ENCODE measurements around the gene SPATA16. TPM values are rescaled to one million over a fixed set of nuclear protein-coding genes. Genes with fewer than 3 reads are reported as not detected.

Gene SPATA16
- total and polyA plus RNA-seq, 2 of the 13 experiments (the other 11 are each of a cell fraction or from before 2014, with no cell fraction given), result not detected

DNA sequence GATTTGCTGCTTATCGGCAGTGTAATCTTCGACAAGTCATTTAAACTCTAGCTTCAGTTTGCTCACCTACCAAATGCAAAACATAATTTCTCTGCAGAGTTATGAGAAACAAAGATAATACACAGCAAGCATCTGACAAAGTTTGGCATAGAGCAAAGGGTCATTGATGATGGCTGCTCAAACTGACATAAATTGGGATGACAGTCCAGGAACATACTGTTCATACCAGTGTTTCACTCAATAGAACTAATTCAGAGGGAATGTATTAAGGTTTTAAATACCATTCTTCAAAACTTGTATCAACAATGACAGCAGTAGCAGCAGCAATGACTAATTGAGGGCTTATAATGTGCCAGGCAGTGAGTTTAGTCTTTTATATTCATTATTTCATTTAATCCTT, 137.6 kb downstream of the SPATA16 start:
- H2AFZ ChIP-seq (ENCODE audit: low read length), result no peak overlapping the region
- WGBS (ENCODE audit: low lambda C conversion rate), result 73% methylated on average over 2 of the region's 2 CpGs
- H3K4me2 ChIP-seq (ENCODE audit: low read depth, low read length), result no peak overlapping the region
- no peak overlapping the region for H3K4me3 ChIP-seq (replicated peaks in 1 of 3; ENCODE audit: insufficient read depth in 1 of 3, low read depth in 2 of 3, low read length in 3 of 3)
- BruUV-seq (replicated peaks), result no TSS peak
- DNase-seq (ENCODE audit: low spot score) (no peak), ATAC-seq (no peak), FAIRE-seq (no peak)
- in situ Hi-C loops (cut with HindIII; ENCODE audit: extremely low pct_ligation_motif_present, low pct_unique_long_range_greater_than_20kb), result no loop called here
- H3K9ac ChIP-seq (ENCODE audit: insufficient read depth, low read depth, low read length), result no peak overlapping the region
- H4K20me1 ChIP-seq (ENCODE audit: insufficient read depth, low read length), result no peaks in the 10 kb centered on the region
- no peaks in the 10 kb centered on the region for H3K79me2 ChIP-seq (ENCODE audit: insufficient read depth, low read length)
- H3K36me3 ChIP-seq (replicated peaks in 1 of 2; ENCODE audit: control insufficient read depth in 1 of 2, insufficient read depth in 2 of 2, low read length in 2 of 2), result no peaks in the 10 kb centered on the region
- no peak overlapping the region for H3K27ac ChIP-seq (ENCODE audit: extremely low read length, insufficient read depth, low read length)
- intact Hi-C loops (cut with micrococcal nuclease; ENCODE audit: unreplicated experiment), result no loop called here
- ChIA-PET POLR2A (no interaction called here), CTCF (ENCODE audit: low intra/inter-chr PET ratio, low total read pairs) (no interaction called here)
- H3K4me1 ChIP-seq (ENCODE audit: insufficient read depth, low read length), result no peaks in the 10 kb centered on the region
- no peaks in the 10 kb centered on the region for H3K27me3 ChIP-seq (ENCODE audit: control insufficient read depth in 1 of 2, insufficient read depth in 2 of 2, low read length in 2 of 2)
- TF ChIP-seq ISX (CRISPR knock-in tag; conservative IDR thresholded peaks at IDR 0.05) (no peak), RORA (CRISPR knock-in tag; IDR thresholded peaks at IDR 0.05) (no peak), HDAC1 (CRISPR knock-in tag; IDR thresholded peaks at IDR 0.05) (no peak), SYNCRIP (IDR thresholded peaks at IDR 0.05; ENCODE audit: insufficient read depth, low read depth, low read length) (no peak)
- no peaks in the 10 kb centered on the region for H3K9me3 ChIP-seq (ENCODE audit: low read length)

DNA sequence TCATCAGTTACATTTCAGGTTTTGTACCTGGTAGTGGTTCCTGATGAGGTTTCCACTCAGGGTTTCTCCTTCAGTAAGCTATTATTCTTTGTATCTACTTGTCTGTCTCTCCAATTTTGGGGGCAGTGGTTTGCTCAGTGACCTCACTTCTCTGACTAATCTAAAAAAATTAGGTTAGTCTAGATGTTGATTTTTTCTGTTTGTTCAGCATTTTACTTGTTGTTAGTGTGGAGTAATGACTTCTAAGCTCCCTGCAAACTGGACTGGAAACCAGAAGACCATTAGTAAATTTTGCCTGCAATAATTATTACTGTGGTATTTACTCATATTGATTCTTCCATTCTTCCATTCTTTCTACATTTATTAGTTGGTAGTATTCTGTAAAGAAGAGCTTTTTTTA, 139.4 kb downstream of the SPATA16 start:
- in situ Hi-C loops (cut with HindIII; ENCODE audit: extremely low pct_ligation_motif_present, low pct_unique_long_range_greater_than_20kb) (no loop called here), intact Hi-C loops (cut with micrococcal nuclease; ENCODE audit: unreplicated experiment) (no loop called here)
- DNase-seq (ENCODE audit: low spot score), result no peak
- Histone ChIP-seq H3K4me3 (replicated peaks in 1 of 3; ENCODE audit: insufficient read depth in 1 of 3, low read depth in 2 of 3, low read length in 3 of 3) (no peak overlapping the region), H2AFZ (ENCODE audit: low read length) (no peak overlapping the region), H3K36me3 (replicated peaks in 1 of 2; ENCODE audit: control insufficient read depth in 1 of 2, insufficient read depth in 2 of 2, low read length in 2 of 2) (no peaks in the 10 kb centered on the region), H3K9me3 (ENCODE audit: low read length) (no peaks in the 10 kb centered on the region), H3K79me2 (ENCODE audit: insufficient read depth, low read length) (no peaks in the 10 kb centered on the region), H4K20me1 (ENCODE audit: insufficient read depth, low read length) (no peaks in the 10 kb centered on the region), H3K4me2 (ENCODE audit: low read depth, low read length) (no peak overlapping the region), H3K9ac (ENCODE audit: insufficient read depth, low read depth, low read length) (no peak overlapping the region), H3K27ac (ENCODE audit: extremely low read length, insufficient read depth, low read length) (no peak overlapping the region), H3K27me3 (ENCODE audit: control insufficient read depth in 1 of 2, insufficient read depth in 2 of 2, low read length in 2 of 2) (no peaks in the 10 kb centered on the region), H3K4me1 (ENCODE audit: insufficient read depth, low read length) (no peaks in the 10 kb centered on the region)
- CTCF ChIA-PET (ENCODE audit: low intra/inter-chr PET ratio, low total read pairs), result no interaction called here
- no peak for FAIRE-seq
- ATAC-seq, result no peak
- POLR2A ChIA-PET, result no interaction called here
- BruUV-seq (replicated peaks), result no TSS peak
- TF ChIP-seq ZNF766 (CRISPR knock-in tag; IDR thresholded peaks at IDR 0.05; ENCODE audit: borderline replicate concordance) (no peak), ONECUT2 (CRISPR knock-in tag; IDR thresholded peaks at IDR 0.05) (no peak), MXI1 (IDR thresholded peaks at IDR 0.05; ENCODE audit: borderline replicate concordance, low read depth, low read length) (no peak), MTF1 (CRISPR knock-in tag; IDR thresholded peaks at IDR 0.05) (no peak), GATAD1 (CRISPR knock-in tag; IDR thresholded peaks at IDR 0.05) (no peak), ARID2 (CRISPR knock-in tag; IDR thresholded peaks at IDR 0.05; ENCODE audit: borderline replicate concordance) (no peak), MAFF (IDR thresholded peaks at IDR 0.05; ENCODE audit: low read depth, low read length) (0 out of 2 replicates have a peak, but pooled peaks have one; percentile 31), RAD21 (CRISPR knock-in tag; IDR thresholded peaks at IDR 0.05) (no peak), BORCS8-MEF2B (CRISPR knock-in tag; IDR thresholded peaks at IDR 0.05) (no peak), ZFP1 (CRISPR knock-in tag; IDR thresholded peaks at IDR 0.05) (no peak), AKAP8 (CRISPR knock-in tag; IDR thresholded peaks at IDR 0.05) (no peak), RNF2 (conservative IDR thresholded peaks at IDR 0.05; ENCODE audit: low read depth) (no peak)
- TF ChIP-seq, protein P1, sequence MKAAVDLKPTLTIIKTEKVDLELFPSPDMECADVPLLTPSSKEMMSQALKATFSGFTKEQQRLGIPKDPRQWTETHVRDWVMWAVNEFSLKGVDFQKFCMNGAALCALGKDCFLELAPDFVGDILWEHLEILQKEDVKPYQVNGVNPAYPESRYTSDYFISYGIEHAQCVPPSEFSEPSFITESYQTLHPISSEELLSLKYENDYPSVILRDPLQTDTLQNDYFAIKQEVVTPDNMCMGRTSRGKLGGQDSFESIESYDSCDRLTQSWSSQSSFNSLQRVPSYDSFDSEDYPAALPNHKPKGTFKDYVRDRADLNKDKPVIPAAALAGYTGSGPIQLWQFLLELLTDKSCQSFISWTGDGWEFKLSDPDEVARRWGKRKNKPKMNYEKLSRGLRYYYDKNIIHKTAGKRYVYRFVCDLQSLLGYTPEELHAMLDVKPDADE (CRISPR knock-in tag; IDR thresholded peaks at IDR 0.05), result no peak
- TF ChIP-seq, protein P2, sequence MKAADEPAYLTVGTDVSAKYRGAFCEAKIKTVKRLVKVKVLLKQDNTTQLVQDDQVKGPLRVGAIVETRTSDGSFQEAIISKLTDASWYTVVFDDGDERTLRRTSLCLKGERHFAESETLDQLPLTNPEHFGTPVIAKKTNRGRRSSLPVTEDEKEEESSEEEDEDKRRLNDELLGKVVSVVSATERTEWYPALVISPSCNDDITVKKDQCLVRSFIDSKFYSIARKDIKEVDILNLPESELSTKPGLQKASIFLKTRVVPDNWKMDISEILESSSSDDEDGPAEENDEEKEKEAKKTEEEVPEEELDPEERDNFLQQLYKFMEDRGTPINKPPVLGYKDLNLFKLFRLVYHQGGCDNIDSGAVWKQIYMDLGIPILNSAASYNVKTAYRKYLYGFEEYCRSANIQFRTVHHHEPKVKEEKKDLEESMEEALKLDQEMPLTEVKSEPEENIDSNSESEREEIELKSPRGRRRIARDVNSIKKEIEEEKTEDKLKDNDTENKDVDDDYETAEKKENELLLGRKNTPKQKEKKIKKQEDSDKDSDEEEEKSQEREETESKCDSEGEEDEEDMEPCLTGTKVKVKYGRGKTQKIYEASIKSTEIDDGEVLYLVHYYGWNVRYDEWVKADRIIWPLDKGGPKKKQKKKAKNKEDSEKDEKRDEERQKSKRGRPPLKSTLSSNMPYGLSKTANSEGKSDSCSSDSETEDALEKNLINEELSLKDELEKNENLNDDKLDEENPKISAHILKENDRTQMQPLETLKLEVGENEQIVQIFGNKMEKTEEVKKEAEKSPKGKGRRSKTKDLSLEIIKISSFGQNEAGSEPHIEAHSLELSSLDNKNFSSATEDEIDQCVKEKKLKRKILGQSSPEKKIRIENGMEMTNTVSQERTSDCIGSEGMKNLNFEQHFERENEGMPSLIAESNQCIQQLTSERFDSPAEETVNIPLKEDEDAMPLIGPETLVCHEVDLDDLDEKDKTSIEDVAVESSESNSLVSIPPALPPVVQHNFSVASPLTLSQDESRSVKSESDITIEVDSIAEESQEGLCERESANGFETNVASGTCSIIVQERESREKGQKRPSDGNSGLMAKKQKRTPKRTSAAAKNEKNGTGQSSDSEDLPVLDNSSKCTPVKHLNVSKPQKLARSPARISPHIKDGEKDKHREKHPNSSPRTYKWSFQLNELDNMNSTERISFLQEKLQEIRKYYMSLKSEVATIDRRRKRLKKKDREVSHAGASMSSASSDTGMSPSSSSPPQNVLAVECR (CRISPR knock-in tag; IDR thresholded peaks at IDR 0.05; ENCODE audit: borderline replicate concordance), result no peak
